Stimulated activated CD4-positive, alpha-beta T cell treated with anti-CD3 and anti-CD28 coated beads, Interleukin-2, amount 100 ng/mL, for 48 hours (primary cell): Measurements from ENCODE around the gene WAPL.

ENCODE experiments used
- DNase-seq, 2 donors: peaks; one replicate each; pipeline ENCODE4 v3.0.0-alpha.2; 2020

The WAPL gene

GRCh38 chr10:86461963-86462804 is 59.4 kb downstream of the WAPL start:
- no peak for DNase-seq

- DNase-seq, result no peak
These were observed 70.0 kb downstream of the WAPL start for GRCh38 chr10:86451604-86451960.

GRCh38 chr10:86450806-86451603 is 70.6 kb downstream of the WAPL start:
- DNase-seq, result no peak

- DNase-seq, result no peak
These were observed 71.5 kb downstream of the WAPL start for GRCh38 chr10:86449926-86450558.

- no peak for DNase-seq
These were observed 74.2 kb downstream of the WAPL start for GRCh38 chr10:86447432-86447831.

GRCh38 chr10:86446987-86447386 is 74.6 kb downstream of the WAPL start:
- DNase-seq, result no peak

- no peak for DNase-seq
These were observed 75.2 kb downstream of the WAPL start for GRCh38 chr10:86446440-86446839.

GRCh38 chr10:86443936-86444335 is 77.7 kb downstream of the WAPL start:
- no peak for DNase-seq

GRCh38 chr10:86443069-86443468 is 78.5 kb downstream of the WAPL start:
- DNase-seq, result no peak

GRCh38 chr10:86440874-86441843 is 80.4 kb downstream of the WAPL start:
- DNase-seq, result no peak

- DNase-seq, result no peak
These were observed 82.0 kb downstream of the WAPL start for GRCh38 chr10:86439544-86439943.

- DNase-seq, result no peak
These were observed 83.4 kb downstream of the WAPL start for GRCh38 chr10:86438091-86438749.

GRCh38 chr10:86437447-86437846 is 84.1 kb downstream of the WAPL start:
- DNase-seq, result no peak

GRCh38 chr10:86436963-86437362 is 84.6 kb downstream of the WAPL start:
- no peak for DNase-seq

GRCh38 chr10:86434656-86435055 is 86.9 kb downstream of the WAPL start:
- DNase-seq, result no peak

GRCh38 chr10:86423739-86424138 is 97.9 kb downstream of the WAPL start:
- DNase-seq, result no peak

- DNase-seq, result no peak
These were observed 102.5 kb downstream of the WAPL start for GRCh38 chr10:86419101-86419500.

GRCh38 chr10:86415583-86415982 is 106.0 kb downstream of the WAPL start:
- DNase-seq, result no peak

- DNase-seq, result no peak
These were observed 106.5 kb downstream of the WAPL start for GRCh38 chr10:86415116-86415515.

- no peak for DNase-seq
These were observed 108.4 kb downstream of the WAPL start for GRCh38 chr10:86413046-86413728.

GRCh38 chr10:86411852-86412560 is 109.6 kb downstream of the WAPL start:
- DNase-seq, result no peak
